ENCODE data around the gene OR2F2. TPM values are rescaled to one million over a fixed set of nuclear protein-coding genes. Genes with fewer than 3 reads are reported as not detected.

OR2F2 gene
- total RNA-seq, 4 donors from 2014 or later = not detected

DNA sequence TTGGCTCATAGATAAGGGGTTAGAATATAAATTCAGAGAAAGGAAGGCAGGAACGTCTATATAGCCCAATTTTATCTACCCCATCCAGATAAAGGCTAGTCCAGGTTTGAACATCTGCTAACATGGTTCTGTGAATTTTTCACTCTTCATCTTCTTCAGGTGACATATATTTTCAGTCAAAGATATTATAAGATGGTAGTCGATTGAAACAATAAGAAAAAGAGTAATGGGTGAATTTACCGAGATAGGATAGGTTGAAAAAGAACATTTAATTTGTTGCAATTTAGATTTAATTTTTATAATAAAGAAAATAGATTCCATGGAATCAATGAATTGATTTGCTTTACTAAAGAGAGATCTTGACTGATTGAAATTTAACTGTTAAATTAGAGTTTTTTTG, 19.5 kb downstream of the OR2F2 start, which contains the start of gene OR2F1:
TSS of gene OR2F1 (plus strand) at position 301 of the 400 bp plus-strand sequence. CDS start 5,127 bp downstream, outside the sequence.
- DNase-seq (ENCODE audit: low spot score) = no peak
- TF ChIP-seq, protein P1, sequence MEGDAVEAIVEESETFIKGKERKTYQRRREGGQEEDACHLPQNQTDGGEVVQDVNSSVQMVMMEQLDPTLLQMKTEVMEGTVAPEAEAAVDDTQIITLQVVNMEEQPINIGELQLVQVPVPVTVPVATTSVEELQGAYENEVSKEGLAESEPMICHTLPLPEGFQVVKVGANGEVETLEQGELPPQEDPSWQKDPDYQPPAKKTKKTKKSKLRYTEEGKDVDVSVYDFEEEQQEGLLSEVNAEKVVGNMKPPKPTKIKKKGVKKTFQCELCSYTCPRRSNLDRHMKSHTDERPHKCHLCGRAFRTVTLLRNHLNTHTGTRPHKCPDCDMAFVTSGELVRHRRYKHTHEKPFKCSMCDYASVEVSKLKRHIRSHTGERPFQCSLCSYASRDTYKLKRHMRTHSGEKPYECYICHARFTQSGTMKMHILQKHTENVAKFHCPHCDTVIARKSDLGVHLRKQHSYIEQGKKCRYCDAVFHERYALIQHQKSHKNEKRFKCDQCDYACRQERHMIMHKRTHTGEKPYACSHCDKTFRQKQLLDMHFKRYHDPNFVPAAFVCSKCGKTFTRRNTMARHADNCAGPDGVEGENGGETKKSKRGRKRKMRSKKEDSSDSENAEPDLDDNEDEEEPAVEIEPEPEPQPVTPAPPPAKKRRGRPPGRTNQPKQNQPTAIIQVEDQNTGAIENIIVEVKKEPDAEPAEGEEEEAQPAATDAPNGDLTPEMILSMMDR (IDR thresholded peaks at IDR 0.05) = no peak
- no peak for ATAC-seq (ENCODE audit: low FRiP score)

DNA sequence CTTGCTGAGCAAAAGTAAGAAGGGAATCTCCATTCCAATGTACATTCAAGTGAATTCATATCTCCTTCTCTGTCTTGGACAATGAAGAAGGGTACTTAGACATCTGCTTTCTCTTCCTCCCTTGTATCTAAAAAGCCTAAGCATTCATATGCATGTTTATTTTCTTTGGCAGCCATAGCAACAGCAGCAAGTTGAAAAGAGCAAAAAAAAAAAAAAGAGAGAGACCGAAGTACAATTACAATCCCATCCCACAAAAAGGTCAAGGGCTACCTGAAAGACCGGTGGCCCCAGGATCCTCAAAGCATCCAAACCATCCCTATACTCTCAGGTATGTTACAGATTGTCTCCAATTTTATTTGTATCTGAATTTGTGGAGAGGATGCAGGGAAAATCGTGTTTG, 23.7 kb downstream of the OR2F2 start:
- no peak for ATAC-seq (ENCODE audit: low FRiP score)
- TF ChIP-seq, protein P1 (IDR thresholded peaks at IDR 0.05) = no peak
- DNase-seq (ENCODE audit: low spot score) = no peak

DNA sequence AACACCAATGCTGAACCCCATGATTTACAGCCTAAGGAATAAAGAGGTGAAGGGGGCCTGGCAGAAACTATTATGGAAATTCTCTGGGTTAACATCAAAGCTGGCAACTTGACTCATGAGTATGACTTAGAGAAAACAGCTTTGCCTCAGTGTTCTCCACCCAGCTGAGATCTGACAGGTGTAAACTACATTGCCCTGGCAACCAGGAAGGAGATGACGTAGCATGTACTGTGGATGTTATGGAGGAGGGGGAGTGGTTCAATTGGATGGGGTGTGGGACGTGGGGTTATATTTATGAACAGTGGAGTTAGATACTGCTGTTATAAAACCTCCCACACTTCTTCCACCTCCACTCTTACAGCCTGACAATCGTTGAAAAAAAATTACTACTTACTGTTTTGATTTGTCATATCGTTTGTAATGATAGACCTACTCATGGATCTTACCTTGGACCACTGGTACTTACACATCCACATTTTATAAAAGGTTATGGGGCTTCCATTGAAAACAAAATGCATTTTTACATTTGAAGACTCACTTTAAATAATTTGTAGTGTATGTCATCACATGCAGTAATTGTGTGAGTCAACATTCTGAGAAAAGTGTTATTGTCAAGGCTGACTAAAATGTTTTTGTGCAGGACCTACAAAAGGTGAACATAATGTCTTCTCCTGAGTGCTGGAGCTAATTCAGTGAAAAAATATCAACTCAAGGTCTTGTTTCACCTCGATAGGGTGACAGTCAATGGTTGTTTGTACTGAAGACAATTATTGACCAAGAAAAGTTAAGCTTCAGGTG, 26.0 kb downstream of the OR2F2 start:
- no peak for ATAC-seq (ENCODE audit: low FRiP score)
- TF ChIP-seq, protein P1 (IDR thresholded peaks at IDR 0.05) = no peak
- DNase-seq (ENCODE audit: low spot score) = no peak

DNA sequence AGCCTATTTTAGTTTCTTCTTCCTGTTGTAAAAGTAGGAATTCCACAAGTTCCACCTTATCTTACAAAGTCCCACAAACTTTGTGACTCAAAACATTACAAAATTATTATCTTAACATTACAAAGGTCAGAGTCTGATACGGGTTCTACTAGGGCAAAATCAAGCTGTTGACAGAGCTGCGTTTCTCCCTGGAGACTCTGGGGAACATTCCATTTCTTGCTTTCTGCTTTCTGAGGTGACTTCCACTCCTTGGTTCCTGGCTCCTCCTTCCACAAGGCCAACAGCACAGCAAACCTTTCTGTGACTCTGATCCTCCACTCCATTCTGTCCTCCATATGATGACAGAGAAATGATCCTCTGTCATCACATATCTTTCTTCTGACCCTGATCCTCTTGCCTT, 30.2 kb downstream of the OR2F2 start:
- ATAC-seq (ENCODE audit: low FRiP score) (no peak), DNase-seq (ENCODE audit: low spot score) (no peak)
- TF ChIP-seq, protein P1 (IDR thresholded peaks at IDR 0.05) = no peak

DNA sequence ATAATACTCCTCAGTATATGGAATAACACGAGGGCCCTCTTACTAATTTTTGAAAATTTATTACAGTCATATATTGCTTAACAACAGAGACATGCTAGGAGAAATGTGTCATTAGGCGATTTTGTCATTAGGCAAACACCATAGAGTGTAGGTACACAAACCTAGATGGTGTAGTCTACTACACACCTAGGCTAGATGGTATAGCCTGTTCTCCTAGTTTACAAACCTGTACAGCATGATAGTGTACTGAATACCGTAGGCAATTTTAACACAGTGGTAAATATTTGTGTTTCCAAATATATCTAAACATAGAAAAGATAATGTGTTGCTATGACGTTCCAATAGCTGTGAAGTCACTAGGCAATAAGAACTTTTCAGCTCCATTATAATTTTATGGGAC, 32.4 kb downstream of the OR2F2 start:
- TF ChIP-seq, protein P1 (IDR thresholded peaks at IDR 0.05) = no peak

DNA sequence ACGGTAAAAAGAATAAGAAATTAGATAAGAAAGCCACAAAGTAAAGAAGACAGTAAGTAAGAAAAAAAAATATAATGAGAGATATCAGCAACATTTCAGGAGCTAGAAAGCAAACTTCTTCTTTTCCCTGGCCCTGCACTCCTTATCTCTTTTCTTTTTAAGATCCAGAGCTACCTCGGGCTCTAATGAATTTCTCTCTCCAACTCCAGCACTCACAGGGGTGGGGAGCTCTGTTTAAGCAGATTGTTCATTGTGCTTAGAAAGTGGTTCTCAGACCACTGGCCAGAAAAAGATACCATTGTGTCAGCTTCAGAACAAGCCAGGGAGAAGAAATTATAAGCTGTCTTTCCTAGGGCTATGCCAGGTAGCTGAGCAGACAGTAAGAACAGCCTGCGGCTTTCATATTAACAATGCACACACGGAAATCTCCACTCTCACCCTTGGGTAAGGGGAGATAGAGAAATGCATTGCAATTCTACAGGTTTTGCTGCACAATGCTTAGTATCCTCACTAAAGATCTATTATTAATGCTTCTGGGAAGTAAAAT, 38.9 kb downstream of the OR2F2 start:
- ATAC-seq (ENCODE audit: low FRiP score) (no peak), DNase-seq (ENCODE audit: low spot score) (no peak)
- TF ChIP-seq, protein P1 (IDR thresholded peaks at IDR 0.05) = no peak

More for the DNA sequence above, 32.4 kb downstream of the OR2F2 start:
- DNase-seq (ENCODE audit: low spot score) (no peak), ATAC-seq (ENCODE audit: low FRiP score) (no peak)

DNA sequence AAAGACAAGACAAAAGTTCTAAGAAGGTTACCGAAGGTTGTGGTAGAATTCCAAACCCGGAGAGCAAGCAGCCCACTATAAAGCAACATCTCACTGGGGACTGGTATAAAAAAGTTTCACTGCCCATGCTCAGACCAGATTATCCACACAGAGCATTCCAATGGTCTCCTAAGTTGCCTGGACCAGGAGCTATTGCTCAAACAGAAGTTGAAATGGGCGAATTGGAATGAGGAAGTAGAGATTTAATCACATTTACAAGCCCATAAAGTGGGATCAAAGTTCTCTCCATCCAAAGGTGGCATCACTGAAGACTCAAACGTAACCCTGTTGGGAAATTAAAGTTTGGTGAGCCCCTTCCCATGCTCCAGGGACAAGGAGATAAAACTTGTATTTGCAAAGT, 39.4 kb downstream of the OR2F2 start:
- TF ChIP-seq, protein P1 (IDR thresholded peaks at IDR 0.05) = no peak
- ATAC-seq (ENCODE audit: low FRiP score) (no peak), DNase-seq (ENCODE audit: low spot score) (no peak)
